Ureter (tissue), 1 donor: Measurements from ENCODE around the gene OPRD1. TPM values are rescaled to one million over a fixed set of nuclear protein-coding genes. Genes with fewer than 3 reads are reported as not detected.
"Not testable (repeated sequence)": the region's sequence is repeated elsewhere in the genome, so short reads cannot be mapped to it uniquely, and the experiment has no call there.

Experiments used
- DNase-seq: peaks from one replicate; pipeline ENCODE4 v3.0.0-alpha.2; 2020; ENCODE audit warnings: low spot score
- total RNA-seq: library from RNA; stranded (reverse); gene quantifications from one replicate; pipeline ENCODE4 v1.2.4, GENCODE V29; 2023
- donor health status: DM: yes; HTN: yes; CAD: no.

Gene OPRD1
- total RNA-seq, 1 donor from 2014 or later: not detected

GRCh38 chr1:28801461-28801860 is 10.5 kb upstream of the OPRD1 start:
- DNase-seq: no peak

GRCh38 chr1:28803051-28803450 is 8.9 kb upstream of the OPRD1 start:
- DNase-seq: no peak

GRCh38 chr1:28803662-28804061 is 8.3 kb upstream of the OPRD1 start:
- DNase-seq: no peak

GRCh38 chr1:28804071-28804470 is 7.9 kb upstream of the OPRD1 start:
- DNase-seq: no peak

GRCh38 chr1:28807046-28807445 is 4.9 kb upstream of the OPRD1 start:
- DNase-seq: no peak

- no peak for DNase-seq
Observed at GRCh38 chr1:28807986-28808385, 4.0 kb upstream of the OPRD1 start.

GRCh38 chr1:28811369-28811765 is 603 bp upstream of the OPRD1 start:
- DNase-seq: no peak

GRCh38 chr1:28812669-28813468 is 899 bp downstream of the OPRD1 start:
- no peak for DNase-seq

GRCh38 chr1:28813931-28814465 is 2.0 kb downstream of the OPRD1 start:
- DNase-seq: no peak

- no peak for DNase-seq
Observed at GRCh38 chr1:28815533-28816185, 3.7 kb downstream of the OPRD1 start.

GRCh38 chr1:28817133-28817532 is 5.2 kb downstream of the OPRD1 start:
- no peak for DNase-seq

- DNase-seq: no peak
Observed at GRCh38 chr1:28819020-28819419, 7.0 kb downstream of the OPRD1 start.

- DNase-seq: no peak
Observed at GRCh38 chr1:28822799-28823198, 10.8 kb downstream of the OPRD1 start.

GRCh38 chr1:28824061-28824460 is 12.1 kb downstream of the OPRD1 start:
- not testable (repeated sequence) for DNase-seq

- DNase-seq: not testable (repeated sequence)
Observed at GRCh38 chr1:28828227-28828858, 16.4 kb downstream of the OPRD1 start.

- no peak for DNase-seq
Observed at GRCh38 chr1:28830814-28831213, 18.8 kb downstream of the OPRD1 start.

- DNase-seq: no peak
Observed at GRCh38 chr1:28832966-28833365, 21.0 kb downstream of the OPRD1 start.

- DNase-seq: no peak
Observed at GRCh38 chr1:28833381-28833780, 21.4 kb downstream of the OPRD1 start.

- no peak for DNase-seq
Observed at GRCh38 chr1:28835237-28835650, 23.3 kb downstream of the OPRD1 start.

- no peak for DNase-seq
Observed at GRCh38 chr1:28836421-28836956, 24.5 kb downstream of the OPRD1 start.

GRCh38 chr1:28840928-28841544 is 29.1 kb downstream of the OPRD1 start:
- no peak for DNase-seq
